Measurements from ENCODE around the gene AIG1. TPM values are rescaled to one million over a fixed set of nuclear protein-coding genes. Genes with fewer than 3 reads are reported as not detected.
A peak's percentile ranks its signal among the peaks of the same experiment; 100 is the strongest.
"Not testable (repeated sequence)": the region's sequence is repeated elsewhere in the genome, so short reads cannot be mapped to it uniquely, and the experiment has no call there.

AIG1 gene
- polyA plus RNA-seq, 1 of the 3 experiments (the other 2 are of a cell fraction) = 36.8 TPM

- Histone ChIP-seq H3K27ac (ENCODE audit: low read depth in 2 of 2, low read length in 1 of 2) (peak overlapping the region in 1 of 2 experiments; percentile 41; a peak in 2 of 4 replicates), H3K9ac (no peak overlapping the region), H3K36me3 (replicated peaks in 1 of 2; ENCODE audit: control insufficient read depth in 1 of 2, insufficient read depth in 2 of 2, low read length in 1 of 2) (peaks cover 6 to 13% of the 10 kb centered on the region in 2 experiments), H3K9me3 (no peaks in the 10 kb centered on the region), H2AFZ (ENCODE audit: low read depth) (no peak overlapping the region), H3K9me2 (no peaks in the 10 kb centered on the region), H4K20me1 (ENCODE audit: insufficient read depth) (no peaks in the 10 kb centered on the region), H3K27me3 (ENCODE audit: insufficient read depth) (no peaks in the 10 kb centered on the region), H3K4me3 (ENCODE audit: low read depth in 2 of 2, low read length in 1 of 2) (no peak overlapping the region), H3K4me2 (no peak overlapping the region), H3K4me1 (ENCODE audit: control insufficient read depth in 1 of 2, insufficient read depth in 2 of 2, low read depth in 1 of 2, low read length in 1 of 2) (peaks cover 0 to 5% of the 10 kb centered on the region in 2 experiments; a peak in 1 of 4 replicates), H3K79me2 (ENCODE audit: insufficient read depth) (no peaks in the 10 kb centered on the region), H3F3A (replicated peaks; ENCODE audit: insufficient read depth) (peaks cover 6% of the 10 kb centered on the region)
- ChIA-PET CTCF (no interaction called here), POLR2A (no interaction called here)
- TF ChIP-seq JUND (IDR thresholded peaks at IDR 0.05) = no peak
- no peak for TF ChIP-seq SMC3 (IDR thresholded peaks at IDR 0.05; ENCODE audit: low read depth, low read length)
- no peak for TF ChIP-seq NFIC (IDR thresholded peaks at IDR 0.05; ENCODE audit: borderline replicate concordance)
- TF ChIP-seq RFX5 (IDR thresholded peaks at IDR 0.05; ENCODE audit: low read length) = no peak
- TF ChIP-seq YY1 (IDR thresholded peaks at IDR 0.05; ENCODE audit: low read depth) = no peak
- TF ChIP-seq SIN3A (IDR thresholded peaks at IDR 0.05; ENCODE audit: borderline replicate concordance, low read depth, low read length) = no peak
- no peak for TF ChIP-seq ZBTB33 (IDR thresholded peaks at IDR 0.05; ENCODE audit: borderline replicate concordance, low read depth)
- no peak for TF ChIP-seq TAF1 (IDR thresholded peaks at IDR 0.05; ENCODE audit: borderline replicate concordance, low read depth, low read length)
- no peak for TF ChIP-seq RAD21 (IDR thresholded peaks at IDR 0.05; ENCODE audit: low read length)
- no peak for TF ChIP-seq PBX3 (IDR thresholded peaks at IDR 0.05)
- no peak for TF ChIP-seq USF1 (IDR thresholded peaks at IDR 0.05; ENCODE audit: borderline replicate concordance, low read depth)
- no peak for TF ChIP-seq FOXM1 (IDR thresholded peaks at IDR 0.05; ENCODE audit: low read depth)
- no peak for TF ChIP-seq CTCF (IDR thresholded peaks at IDR 0.05)
- DNase-seq = no peak
- WGBS (ENCODE audit: low lambda C conversion rate) = 96% methylated on average over 3 of the region's 3 CpGs
Measured at GRCh38 chr6:143139239-143139784, 78.6 kb downstream of the AIG1 start.

GRCh38 chr6:143139884-143140283 is 79.2 kb downstream of the AIG1 start:
- Histone ChIP-seq H3K27ac (ENCODE audit: low read depth in 2 of 2, low read length in 1 of 2) (peak overlapping the region in 1 of 2 experiments; percentile 41; a peak in 2 of 4 replicates), H3K36me3 (replicated peaks in 1 of 2; ENCODE audit: control insufficient read depth in 1 of 2, insufficient read depth in 2 of 2, low read length in 1 of 2) (peaks cover 6 to 13% of the 10 kb centered on the region in 2 experiments)
- DNase-seq; H3F3A ChIP-seq (replicated peaks; ENCODE audit: insufficient read depth); H3K9ac ChIP-seq; H2AFZ ChIP-seq (ENCODE audit: low read depth); CTCF ChIA-PET; H3K4me2 ChIP-seq; H3K4me1 ChIP-seq (ENCODE audit: control insufficient read depth in 1 of 2, insufficient read depth in 2 of 2, low read depth in 1 of 2, low read length in 1 of 2); H3K79me2 ChIP-seq (ENCODE audit: insufficient read depth); H3K4me3 ChIP-seq (ENCODE audit: low read depth in 2 of 2, low read length in 1 of 2); POLR2A ChIA-PET; H3K27me3 ChIP-seq (ENCODE audit: insufficient read depth); H4K20me1 ChIP-seq (ENCODE audit: insufficient read depth); H3K9me2 ChIP-seq; H3K9me3 ChIP-seq: not testable (repeated sequence)
- 77% methylated on average over 5 of the region's 5 CpGs for WGBS (ENCODE audit: low lambda C conversion rate)
